ENCODE results near the gene ACTR1A. TPM values are rescaled to one million over a fixed set of nuclear protein-coding genes. Genes with fewer than 3 reads are reported as not detected.
"Not testable (repeated sequence)": the region's sequence is repeated elsewhere in the genome, so short reads cannot be mapped to it uniquely, and the experiment has no call there.

Gene ACTR1A
- total RNA-seq = 123 TPM
- long read RNA-seq, transcript ACTR1A-201 (11 exons, 2,829 nt) = major isoform, 263 of 316 reads
- long read RNA-seq, partial matches to known transcripts = 19 of 316 reads
- long read RNA-seq, other reads (novel, unspliced or antisense) = 33 of 316 reads

DNA sequence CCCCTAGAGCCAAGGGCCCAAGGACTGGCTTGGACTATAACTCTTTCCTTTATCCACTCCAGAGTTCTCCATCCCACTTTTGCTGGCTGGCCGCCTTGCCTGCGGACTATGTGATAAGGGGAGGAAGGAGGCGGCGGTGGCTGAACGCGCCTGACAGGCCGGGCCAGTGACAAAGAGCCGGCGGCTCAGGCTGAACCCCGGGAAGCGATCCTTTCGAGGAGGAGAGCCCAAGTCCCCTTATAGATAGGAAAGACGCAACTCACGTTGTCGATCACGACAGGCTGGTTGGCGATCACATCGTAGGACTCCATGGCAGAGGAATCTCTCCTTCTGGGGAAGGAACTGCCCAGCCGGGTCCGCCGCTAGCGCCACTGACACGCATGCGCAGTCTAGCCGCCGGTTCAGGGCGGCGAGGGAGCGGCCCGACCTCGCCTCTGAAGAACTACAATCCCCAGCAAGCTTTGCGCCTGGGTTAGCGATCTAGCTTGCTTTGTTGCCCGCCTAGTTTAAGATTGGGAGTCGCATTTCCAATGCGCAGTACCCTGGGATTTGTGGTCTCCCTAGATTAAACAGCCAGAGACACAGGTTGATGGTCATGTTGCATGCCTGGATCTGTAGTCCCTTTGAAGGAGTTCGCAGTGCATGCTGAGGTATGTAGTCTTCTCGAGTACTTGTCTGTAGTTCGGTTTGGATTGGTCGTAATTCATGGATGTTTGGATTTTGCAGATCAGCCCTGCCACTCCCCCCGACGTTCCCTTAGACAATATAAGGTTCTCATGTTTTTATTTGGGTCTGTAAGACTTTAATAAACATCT lies at the start of gene ACTR1A:
ACTR1A (minus strand) TSS at position 376 of the 815 bp plus-strand sequence; CDS start at position 311, 65 bp downstream.
- peak; percentile 97 for DNase-seq (ENCODE audit: low spot score)

DNA sequence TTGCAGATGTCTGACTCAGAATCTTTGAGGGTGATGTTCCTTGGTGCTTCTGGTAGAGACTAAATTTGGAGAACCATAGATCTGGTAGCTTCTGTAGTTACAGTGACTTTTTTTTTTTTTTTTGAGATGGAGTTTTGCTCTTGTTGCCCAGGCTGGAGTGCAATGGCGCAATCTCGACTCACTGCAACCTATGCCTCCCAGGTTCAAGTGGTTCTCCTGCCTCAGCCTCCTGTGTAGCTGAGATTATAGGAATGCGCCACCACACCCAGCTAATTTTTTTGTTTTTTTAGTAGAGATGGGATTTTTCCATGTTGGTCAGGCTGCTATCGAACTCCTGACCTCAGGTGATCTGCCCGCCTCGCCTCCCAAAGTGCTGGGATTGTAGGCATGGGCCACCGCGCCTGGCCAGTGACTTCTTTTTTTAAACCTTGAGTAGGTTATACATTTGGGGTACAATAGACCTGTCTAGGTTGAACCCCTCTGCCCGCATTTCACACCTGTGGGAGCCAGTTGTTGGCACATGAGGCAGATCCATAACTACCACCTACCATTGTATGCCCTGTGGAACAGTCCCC lies 48.2 kb upstream of the ACTR1A start:
- peak; percentile 53 for DNase-seq (ENCODE audit: low spot score)
- intact Hi-C loops (cut with DNase I) = no loop called here

More for the DNA sequence above, at the start of gene ACTR1A:
- intact Hi-C loops (cut with DNase I) = loop anchor here (2.0 to 5.0 kb wide), 3 partner anchors 80 to 140 kb away; partner anchors contain the start of gene FBXL15

DNA sequence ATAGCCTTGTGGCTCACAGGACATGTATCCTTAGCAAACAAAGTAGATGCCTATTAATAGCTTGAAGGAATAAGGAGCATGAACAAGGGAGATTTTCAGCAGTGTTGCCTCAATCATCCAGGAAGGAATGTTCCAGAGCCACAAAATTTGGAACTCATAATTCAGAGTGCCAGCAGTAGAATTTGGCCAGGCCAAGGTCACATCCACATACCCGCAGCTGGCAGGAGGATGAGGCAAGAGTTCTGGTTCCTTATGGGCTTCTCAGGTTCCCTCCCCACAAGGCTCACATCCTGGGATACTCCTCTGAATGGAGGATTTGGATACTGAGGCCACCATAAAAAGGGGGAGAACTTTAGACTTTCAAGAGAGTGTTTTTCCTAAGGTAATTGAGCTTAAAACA lies 47.0 kb upstream of the ACTR1A start:
- peak; percentile 10 for DNase-seq (ENCODE audit: low spot score)
- intact Hi-C loops (cut with DNase I) = no loop called here

GRCh38 chr10:102546606-102547320 lies 44.3 kb upstream of the ACTR1A start:
- intact Hi-C loops (cut with DNase I) = no loop called here
- peak; percentile 68 for DNase-seq (ENCODE audit: low spot score)

DNA sequence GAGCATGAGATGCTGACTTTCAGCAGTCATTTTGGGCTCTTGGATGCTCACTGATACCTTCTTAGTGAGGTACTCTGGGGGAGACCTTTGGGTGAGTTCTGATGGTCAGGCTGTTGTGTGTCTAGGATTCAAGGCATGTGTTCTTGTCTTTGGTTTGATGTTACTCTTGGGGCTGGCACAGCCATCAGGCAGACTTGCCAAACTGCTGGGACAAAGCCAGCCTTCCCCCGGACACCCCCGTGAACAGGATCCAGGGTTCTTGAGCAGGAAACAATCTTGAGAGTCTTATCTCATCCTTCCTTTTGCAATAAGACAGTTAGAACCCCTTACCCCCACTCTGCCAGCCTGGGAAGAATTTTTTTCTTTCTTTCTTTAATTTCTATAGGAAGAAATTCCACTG lies 43.5 kb upstream of the ACTR1A start:
- intact Hi-C loops (cut with DNase I) = no loop called here

DNA sequence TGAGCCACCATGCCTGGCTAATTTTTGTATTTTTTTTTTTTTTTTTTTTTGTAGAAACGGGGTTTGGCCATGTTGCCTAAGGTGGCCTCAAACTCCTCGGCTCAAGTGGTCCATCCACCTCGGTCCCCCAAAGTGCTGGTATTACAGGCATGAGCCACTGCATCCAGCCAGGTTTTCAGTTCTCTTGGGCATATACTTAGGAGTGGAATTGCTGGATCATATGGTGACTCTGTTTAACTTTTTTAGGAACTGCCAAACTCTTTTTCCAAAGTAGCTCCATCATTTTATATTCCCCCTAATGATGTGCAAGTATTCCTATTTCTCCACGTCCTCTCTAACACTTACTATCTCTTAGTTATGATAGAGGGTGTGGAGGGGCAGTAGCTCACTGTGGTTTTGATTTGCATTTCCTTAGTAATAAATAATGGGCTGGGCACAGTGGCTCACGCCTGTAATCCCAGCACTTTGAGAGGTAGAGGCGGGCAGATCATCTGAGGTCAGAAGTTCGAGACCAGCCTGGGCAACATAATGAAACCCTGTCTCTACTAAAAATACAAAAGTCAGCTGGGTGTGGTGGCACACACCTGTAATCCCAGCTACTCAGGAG lies 42.9 kb upstream of the ACTR1A start:
- DNase-seq (ENCODE audit: low spot score) = peak; percentile 49
- intact Hi-C loops (cut with DNase I) = no loop called here

More for the DNA sequence above, 43.5 kb upstream of the ACTR1A start:
- DNase-seq (ENCODE audit: low spot score) = peak; percentile 22

- DNase-seq (ENCODE audit: low spot score) = no peak
- intact Hi-C loops (cut with DNase I) = no loop called here
These were observed 40.4 kb upstream of the ACTR1A start for GRCh38 chr10:102542800-102543418.

DNA sequence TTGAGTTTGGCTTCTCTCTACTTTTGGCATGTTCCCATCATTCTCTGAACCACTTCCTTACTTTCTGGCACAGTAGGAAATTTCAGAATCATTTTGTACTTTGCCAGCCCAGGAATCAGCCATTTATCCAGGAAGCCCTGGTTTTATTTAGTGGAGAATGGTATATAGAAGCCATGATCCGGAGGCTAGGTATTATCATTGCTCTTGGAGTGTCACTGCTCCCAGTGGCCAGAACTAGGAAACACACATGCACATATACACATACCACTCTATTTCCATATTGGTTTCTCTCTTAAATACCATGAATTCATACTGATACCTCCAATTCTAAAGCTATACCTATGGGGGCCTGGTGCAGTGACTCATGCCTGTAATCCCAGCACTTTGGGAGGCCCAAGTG lies 37.5 kb upstream of the ACTR1A start:
- intact Hi-C loops (cut with DNase I) = no loop called here
- DNase-seq (ENCODE audit: low spot score) = no peak

DNA sequence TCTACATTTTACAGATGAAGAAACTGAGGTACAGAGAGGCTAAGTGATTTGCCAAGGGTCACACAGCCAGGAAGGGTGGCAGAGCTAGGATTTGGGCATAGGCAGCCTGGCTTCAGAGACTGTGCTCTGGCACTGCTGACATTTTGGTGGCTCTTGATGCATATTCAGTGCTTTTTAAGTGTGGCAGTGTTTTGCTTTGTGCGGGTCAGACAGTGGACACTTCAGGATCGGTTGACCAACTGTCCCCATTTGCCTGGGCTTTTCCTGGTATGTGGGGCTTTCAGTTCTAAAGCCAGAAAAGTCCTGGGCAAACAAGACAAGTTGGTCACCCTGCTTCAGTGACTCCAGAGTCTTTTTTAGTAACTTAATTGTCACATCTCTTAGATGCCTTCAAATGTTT lies 36.3 kb upstream of the ACTR1A start:
- intact Hi-C loops (cut with DNase I) = no loop called here
- peak; percentile 33 for DNase-seq (ENCODE audit: low spot score)

- no peak for DNase-seq (ENCODE audit: low spot score)
- intact Hi-C loops (cut with DNase I) = no loop called here
These were observed 35.4 kb upstream of the ACTR1A start for GRCh38 chr10:102537948-102538347.

DNA sequence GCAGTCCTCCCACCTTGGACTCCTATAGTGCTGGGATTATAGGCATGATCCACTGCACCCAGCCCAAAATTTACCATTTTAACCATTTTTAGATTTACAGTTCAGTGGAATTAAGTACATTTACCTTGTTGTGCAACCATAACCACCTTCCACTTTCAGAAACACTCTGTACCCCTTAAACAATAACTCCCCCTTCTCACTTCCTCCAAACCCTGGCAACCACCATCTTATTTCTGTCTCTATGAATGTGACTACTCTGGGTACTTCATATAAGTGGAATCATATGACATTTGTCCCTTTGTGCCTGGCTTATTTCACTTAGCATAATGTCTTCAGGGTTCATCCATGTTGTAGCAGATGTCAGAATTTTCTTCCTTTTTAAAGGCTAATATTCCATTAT lies 34.9 kb upstream of the ACTR1A start:
- no peak for DNase-seq (ENCODE audit: low spot score)
- intact Hi-C loops (cut with DNase I) = no loop called here

DNA sequence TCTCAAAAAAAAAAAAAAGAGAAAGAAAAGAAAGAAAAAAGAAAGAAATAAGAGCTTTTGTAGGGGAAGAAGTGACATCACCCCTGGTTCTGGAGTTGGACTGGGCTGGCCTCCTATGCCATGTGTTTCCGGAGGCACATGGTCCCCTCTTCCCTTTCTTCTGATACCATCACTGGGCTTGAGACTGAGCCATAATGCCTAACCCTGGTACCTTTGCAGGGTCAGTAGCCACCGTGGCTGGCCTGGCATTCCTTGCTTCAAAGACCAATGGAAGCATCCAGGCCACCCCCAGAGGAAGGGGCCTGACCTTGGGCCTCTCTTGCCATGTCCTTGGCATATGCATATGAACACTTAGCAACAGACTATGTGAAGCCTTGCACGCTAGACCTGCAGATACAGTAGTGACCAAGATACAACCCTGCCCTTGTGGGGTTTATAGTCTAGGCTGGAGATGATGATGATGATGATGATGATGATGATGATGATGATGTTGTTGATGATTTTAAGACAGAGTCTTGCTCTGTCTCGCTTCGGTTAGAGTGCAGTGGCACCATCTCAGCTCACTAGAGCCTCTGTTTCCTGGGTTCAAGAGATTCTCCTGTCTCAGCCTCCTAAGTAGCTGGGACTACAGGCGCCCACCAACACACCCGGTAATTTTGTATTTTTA lies 33.1 kb upstream of the ACTR1A start:
- no peak for DNase-seq (ENCODE audit: low spot score)
- intact Hi-C loops (cut with DNase I) = no loop called here

DNA sequence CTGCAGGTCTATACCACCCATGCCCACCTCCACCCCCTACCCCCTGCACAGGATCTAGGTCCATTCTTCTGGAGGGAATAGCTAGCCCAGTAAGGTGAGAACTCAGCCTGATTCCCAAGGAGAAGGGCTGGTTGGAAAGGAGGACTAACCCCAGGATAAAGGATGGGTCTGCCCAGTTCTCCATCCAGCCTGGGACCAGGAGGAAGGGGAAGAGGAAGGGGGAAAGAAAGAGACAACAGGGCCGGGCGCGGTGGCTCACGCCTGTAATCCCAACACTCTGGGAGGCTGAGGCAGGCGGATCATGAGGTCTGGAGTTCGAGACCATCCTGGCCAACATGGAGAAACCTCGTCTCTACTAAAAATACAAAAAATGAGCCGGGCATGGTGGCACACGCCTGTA lies 32.5 kb upstream of the ACTR1A start:
- DNase-seq (ENCODE audit: low spot score); intact Hi-C loops (cut with DNase I): not testable (repeated sequence)

DNA sequence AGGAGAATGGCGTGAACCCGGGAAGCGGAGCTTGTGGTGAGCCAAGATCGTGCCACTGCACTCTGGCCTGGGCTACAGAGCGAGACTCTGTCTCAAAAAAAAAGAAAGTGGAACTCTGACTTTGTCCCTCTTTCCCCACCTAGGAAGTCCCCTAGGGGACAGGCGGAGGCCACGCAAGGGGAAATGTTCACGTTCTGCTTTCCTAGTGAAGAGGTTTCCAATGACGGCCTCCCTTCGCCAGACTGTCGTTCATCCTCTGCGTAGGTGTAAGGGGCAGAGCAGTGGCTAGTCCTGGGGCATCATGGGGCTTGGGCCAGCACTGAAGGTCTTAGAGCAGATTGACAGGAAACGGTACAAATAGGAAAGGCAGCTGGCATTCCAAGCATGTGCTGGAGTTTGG lies 31.8 kb upstream of the ACTR1A start:
- no peak for DNase-seq (ENCODE audit: low spot score)
- intact Hi-C loops (cut with DNase I) = no loop called here

DNA sequence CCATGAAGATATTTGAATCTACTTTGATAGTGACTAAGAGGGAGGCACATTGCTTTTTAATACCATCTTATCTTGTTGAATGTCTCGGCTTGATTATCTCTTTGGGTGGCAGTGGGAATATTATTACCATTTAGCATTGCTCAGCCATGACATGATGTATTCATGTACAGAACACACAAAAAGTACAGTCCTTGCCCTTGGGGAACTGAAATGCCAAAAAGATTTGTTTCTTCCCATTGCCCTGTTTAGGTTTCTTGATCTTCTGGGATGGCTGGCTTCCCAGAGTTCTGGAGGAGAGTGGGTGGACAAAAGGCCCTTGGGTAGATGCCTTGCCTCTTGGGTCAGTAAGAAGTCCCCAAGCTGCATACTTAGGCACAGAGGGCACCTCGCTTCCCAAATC lies 25.0 kb upstream of the ACTR1A start:
- intact Hi-C loops (cut with DNase I) = no loop called here
- no peak for DNase-seq (ENCODE audit: low spot score)

DNA sequence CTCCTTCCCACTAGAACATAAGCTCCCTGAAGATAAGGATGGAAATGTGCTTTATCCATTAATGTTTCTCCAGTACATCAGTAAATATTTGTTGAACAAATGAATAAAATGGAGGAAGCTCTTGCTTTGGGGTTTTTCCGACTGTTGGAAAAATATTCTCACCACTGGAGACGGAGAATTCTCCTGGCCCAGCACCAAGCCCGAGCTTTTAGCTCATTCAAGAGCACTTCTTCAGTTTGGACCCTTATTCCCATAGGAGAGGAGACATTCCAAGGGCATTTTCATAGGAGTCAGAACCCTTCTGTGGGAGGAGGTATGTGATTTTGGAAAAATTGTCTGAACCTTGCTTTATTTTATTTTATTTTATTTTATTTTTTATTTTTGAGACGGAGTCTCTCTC lies 22.2 kb upstream of the ACTR1A start:
- intact Hi-C loops (cut with DNase I) = no loop called here
- no peak for DNase-seq (ENCODE audit: low spot score)

DNA sequence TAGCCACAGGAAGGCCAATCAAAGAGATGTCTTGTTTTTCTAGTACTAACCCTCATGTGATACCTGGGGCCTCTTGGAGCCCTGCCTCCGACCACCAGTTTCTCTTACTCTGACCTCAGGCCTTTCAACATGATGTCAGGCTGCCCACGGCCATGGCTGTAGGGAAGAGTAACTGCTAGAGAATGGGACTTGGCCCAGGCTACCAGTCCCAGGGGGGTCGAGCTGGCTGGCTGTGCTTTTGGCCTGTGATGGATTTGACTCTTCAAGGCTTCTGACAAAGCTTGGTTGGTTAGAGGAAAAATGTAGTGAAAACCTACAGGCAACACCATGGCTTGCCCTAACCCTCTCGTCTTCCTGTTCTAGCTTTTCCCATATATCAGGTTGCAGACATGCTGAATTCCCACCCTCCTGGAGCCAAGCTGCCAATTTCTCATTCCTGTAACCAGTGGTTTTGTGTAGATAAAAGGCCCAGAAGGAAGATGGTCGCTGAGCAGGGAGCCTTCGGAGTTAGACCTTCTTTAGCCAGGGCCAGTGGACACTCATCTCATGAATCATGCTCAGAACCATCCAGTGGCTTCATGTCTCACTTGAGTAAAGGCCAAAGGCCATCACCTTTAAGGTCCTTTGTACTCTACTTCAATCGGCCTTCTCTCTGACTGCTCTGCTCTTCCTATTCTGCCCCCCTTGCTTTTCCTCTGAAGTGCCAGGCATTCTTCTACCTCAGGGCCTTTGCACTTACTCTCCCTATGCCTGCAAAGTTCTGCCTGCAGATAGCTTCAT lies 20.9 kb upstream of the ACTR1A start:
- intact Hi-C loops (cut with DNase I) = no loop called here
- DNase-seq (ENCODE audit: low spot score) = no peak

GRCh38 chr10:102522874-102523249 lies 20.4 kb upstream of the ACTR1A start:
- no peak for DNase-seq (ENCODE audit: low spot score)

More at GRCh38 chr10:102522874-102523249, 20.4 kb upstream of the ACTR1A start:
- intact Hi-C loops (cut with DNase I) = no loop called here

All from cardiac septum (tissue), 1 donor.